Measurements from ENCODE around the gene MAPK8IP2. TPM values are rescaled to one million over a fixed set of nuclear protein-coding genes. Genes with fewer than 3 reads are reported as not detected.
"Not testable (repeated sequence)": the region's sequence is repeated elsewhere in the genome, so short reads cannot be mapped to it uniquely, and the experiment has no call there.

Gene MAPK8IP2
- total RNA-seq, 1 donor, result 0.43 TPM

- no peak for TF ChIP-seq CTCF (IDR thresholded peaks at IDR 0.05; ENCODE audit: insufficient read depth, low read depth, low read length)
- no peak overlapping the region for H3K4me3 ChIP-seq (ENCODE audit: low read depth, low read length)
- no peak for DNase-seq (ENCODE audit: low read depth)
Observed at GRCh38 chr22:50657925-50658324, 57.3 kb downstream of the MAPK8IP2 start.

GRCh38 chr22:50659711-50660110 is 59.1 kb downstream of the MAPK8IP2 start:
- DNase-seq (ENCODE audit: low read depth); H3K4me3 ChIP-seq (ENCODE audit: low read depth, low read length): not testable (repeated sequence)

- no peak for TF ChIP-seq CTCF (IDR thresholded peaks at IDR 0.05; ENCODE audit: insufficient read depth, low read depth, low read length)
- no peak for DNase-seq (ENCODE audit: low read depth)
- H3K4me3 ChIP-seq (ENCODE audit: low read depth, low read length), result no peak overlapping the region
Observed at GRCh38 chr22:50660306-50660705, 59.7 kb downstream of the MAPK8IP2 start.

Other genes starting within 250 kb of the MAPK8IP2 start
- gene SBF1, start 125.8 kb upstream of the MAPK8IP2 start, total RNA-seq, result 75.1 and 82.8 TPM in 2 replicates
- gene ADM2, start 119.2 kb upstream of the MAPK8IP2 start, total RNA-seq, result 2.6 and 5.8 TPM in 2 replicates
- 0.32 TPM in 1 of 2 replicates, not detected in the other for gene MIOX, start 113.9 kb upstream of the MAPK8IP2 start, total RNA-seq
- 50.1 and 52.5 TPM in 2 replicates for gene LMF2, start 93.1 kb upstream of the MAPK8IP2 start, total RNA-seq
- gene NCAPH2, start 92.6 kb upstream of the MAPK8IP2 start, total RNA-seq, result 27.2 and 35.4 TPM in 2 replicates
- 2.6 TPM in 2 replicates for gene SCO2, start 75.2 kb upstream of the MAPK8IP2 start, total RNA-seq
- 16.0 and 21.6 TPM in 2 replicates for gene TYMP, start 70.8 kb upstream of the MAPK8IP2 start, total RNA-seq
- 0.32 TPM in 1 of 2 replicates, not detected in the other for gene KLHDC7B, start 54.9 kb upstream of the MAPK8IP2 start, total RNA-seq
- gene SYCE3, start 37.9 kb upstream of the MAPK8IP2 start, total RNA-seq, result not detected in 2 replicates
- 3.2 and 3.9 TPM in 2 replicates for gene CPT1B, start 22.4 kb upstream of the MAPK8IP2 start, total RNA-seq
- gene CHKB, start 17.9 kb upstream of the MAPK8IP2 start, total RNA-seq, result 18.1 and 24.5 TPM in 2 replicates
- gene ARSA, start 27.4 kb downstream of the MAPK8IP2 start, total RNA-seq, result 9.9 and 19.0 TPM in 2 replicates
- gene SHANK3, start 72.0 kb downstream of the MAPK8IP2 start, total RNA-seq, result 0.64 and 0.86 TPM in 2 replicates
- not detected in 2 replicates for gene ACR, start 137.4 kb downstream of the MAPK8IP2 start, total RNA-seq
- 16.4 and 18.6 TPM in 2 replicates for gene RABL2B, start 182.8 kb downstream of the MAPK8IP2 start, total RNA-seq